GM21529 (cell line): ENCODE results near the gene CARD14.
"Not testable (repeated sequence)": the region's sequence is repeated elsewhere in the genome, so short reads cannot be mapped to it uniquely, and the experiment has no call there.

ENCODE experiments used
- ATAC-seq: cut with Tn5 transposase; IDR thresholded peaks from one replicate; pipeline ENCODE4 v1.9.1; 2021; ENCODE audit not compliant: unreplicated experiment

CARD14 gene

GRCh38 chr17:80247561-80247960 is 77.7 kb downstream of the CARD14 start:
- ATAC-seq = no peak

GRCh38 chr17:80248001-80248893 is 78.4 kb downstream of the CARD14 start:
- ATAC-seq = no peak

- no peak for ATAC-seq
Observed at GRCh38 chr17:80248894-80249710, 79.3 kb downstream of the CARD14 start.

- ATAC-seq = no peak
Observed at GRCh38 chr17:80251966-80252365, 82.1 kb downstream of the CARD14 start.

GRCh38 chr17:80252871-80253270 is 83.0 kb downstream of the CARD14 start:
- no peak for ATAC-seq

- ATAC-seq = no peak
Observed at GRCh38 chr17:80253631-80254395, 84.0 kb downstream of the CARD14 start.

- ATAC-seq = no peak
Observed at GRCh38 chr17:80254396-80255251, 84.8 kb downstream of the CARD14 start.

GRCh38 chr17:80256034-80256350 is 86.2 kb downstream of the CARD14 start:
- ATAC-seq = no peak

GRCh38 chr17:80257716-80258213 is 87.9 kb downstream of the CARD14 start:
- ATAC-seq = no peak

GRCh38 chr17:80258296-80258695 is 88.5 kb downstream of the CARD14 start:
- not testable (repeated sequence) for ATAC-seq
